GM21825 (cell line): Measurements from ENCODE around the gene BET1.

Experiments
- ATAC-seq: cut with Tn5 transposase; IDR thresholded peaks from one replicate; pipeline ENCODE4 v1.9.1; 2021; ENCODE audit warnings: mild to moderate bottlenecking, moderate library complexity; ENCODE audit not compliant: unreplicated experiment

The BET1 gene

DNA sequence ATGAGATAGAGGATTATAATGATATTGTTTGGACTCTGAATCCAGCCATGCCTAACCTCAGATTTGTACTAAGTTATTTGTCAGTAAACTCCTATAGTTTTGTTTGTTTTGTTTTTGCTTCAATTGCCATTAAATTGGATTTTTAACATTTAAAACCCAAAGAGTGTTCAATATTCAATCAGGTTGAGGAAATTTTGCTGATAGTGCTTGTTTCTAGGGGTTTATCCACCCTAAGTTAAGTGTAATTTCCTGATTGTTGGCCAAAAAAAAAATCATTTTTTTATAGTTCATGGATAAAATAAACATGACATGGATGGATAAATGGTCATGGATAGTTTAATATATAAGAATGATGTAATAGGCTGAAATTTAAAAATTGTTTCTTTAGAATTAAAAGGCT lies 11.4 kb upstream of the BET1 start:
- ATAC-seq = no peak

GRCh38 chr7:94012746-94013145 lies 8.6 kb upstream of the BET1 start:
- ATAC-seq = no peak

DNA sequence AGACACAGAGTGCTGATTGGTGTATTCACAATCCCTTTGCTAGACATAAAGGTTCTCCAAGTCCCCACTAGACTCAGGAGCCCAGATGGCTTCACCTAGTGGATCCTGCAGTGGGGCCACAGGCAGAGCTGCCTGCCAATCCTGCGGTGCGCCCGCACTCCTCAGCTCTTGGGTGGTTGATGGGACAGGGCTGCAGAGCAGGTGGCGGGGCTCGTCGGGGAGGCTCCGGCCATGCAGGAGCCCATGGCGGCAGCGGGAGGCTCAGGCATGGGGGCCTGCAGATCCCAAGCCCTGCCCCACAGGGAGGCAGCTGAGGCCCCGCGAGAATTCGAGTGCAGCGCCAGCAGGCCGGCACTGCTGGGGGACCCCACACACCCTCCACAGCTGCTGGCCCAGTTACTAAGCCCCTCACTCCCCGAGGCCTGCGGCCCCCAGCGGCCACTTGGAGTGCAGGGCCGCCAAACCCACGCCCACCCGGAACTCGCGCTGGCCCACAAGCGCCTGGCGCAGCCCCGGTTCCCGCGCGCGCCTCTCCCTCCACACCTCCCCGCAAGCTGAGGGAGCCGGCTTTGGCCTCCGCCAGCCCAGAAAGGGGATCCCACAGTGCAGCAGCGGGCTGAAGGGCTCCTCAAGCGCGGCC lies 7.7 kb upstream of the BET1 start:
- no peak for ATAC-seq

DNA sequence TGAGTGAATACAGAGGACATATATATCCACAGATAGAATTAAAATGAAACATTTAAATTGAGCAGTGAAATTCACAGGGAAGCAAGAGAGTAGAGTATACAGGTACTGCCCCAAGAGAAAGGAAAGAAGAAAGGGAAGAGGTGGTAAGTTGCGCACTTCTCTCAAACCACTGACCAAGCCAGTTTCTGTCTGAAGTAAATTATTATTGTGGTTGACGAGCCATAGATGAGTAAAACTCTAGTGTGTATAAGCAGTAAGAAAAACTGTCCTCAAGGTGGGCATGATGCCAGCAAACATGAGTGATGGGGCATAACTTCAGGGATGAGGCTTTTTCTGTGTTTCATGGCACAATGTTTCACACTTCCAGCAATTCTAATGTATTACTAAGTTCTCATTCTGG lies 4.4 kb upstream of the BET1 start:
- no peak for ATAC-seq

DNA sequence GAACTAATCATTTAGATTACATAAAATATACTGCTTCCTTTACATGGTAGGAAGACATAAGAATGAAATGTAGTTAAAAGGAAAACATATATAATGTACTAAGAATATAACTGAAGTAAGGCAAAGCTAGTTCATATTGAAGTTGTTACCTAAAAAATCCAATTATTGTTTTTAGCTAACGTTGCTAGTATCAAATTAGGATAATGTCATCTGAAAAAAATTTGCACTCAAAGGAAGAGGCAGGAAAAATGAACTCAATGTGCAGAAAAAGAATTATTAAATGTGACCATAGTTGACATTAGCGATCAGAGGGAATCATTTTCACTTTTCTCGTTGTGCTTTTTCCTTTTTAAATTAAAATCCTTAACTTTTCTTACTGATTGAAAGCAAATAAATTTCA lies 1.6 kb upstream of the BET1 start:
- ATAC-seq = no peak

GRCh38 chr7:94003446-94004023 lies 620 bp downstream of the BET1 start:
- ATAC-seq = peak; percentile 17

DNA sequence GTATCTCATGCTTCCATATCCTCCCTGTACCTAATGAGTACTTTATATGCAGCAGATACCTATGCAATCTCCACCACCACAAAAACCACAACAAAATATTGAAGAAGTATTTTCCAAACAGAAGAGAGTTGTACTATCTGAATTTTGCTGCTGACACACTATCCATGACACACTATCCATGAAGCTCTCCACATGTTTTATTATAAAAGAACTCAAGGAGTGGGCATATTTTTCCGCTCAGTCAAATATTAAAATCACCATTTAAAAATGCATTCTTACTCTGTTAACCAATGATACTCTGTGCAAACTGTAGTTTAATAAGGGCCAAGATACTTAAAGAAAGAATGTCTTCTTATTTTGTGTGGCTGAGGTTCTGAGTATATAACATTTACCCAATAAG lies 2.8 kb downstream of the BET1 start:
- no peak for ATAC-seq

GRCh38 chr7:93997868-93998267 lies 6.3 kb downstream of the BET1 start:
- no peak for ATAC-seq

GRCh38 chr7:93992421-93993110 lies 11.6 kb downstream of the BET1 start:
- ATAC-seq = no peak

DNA sequence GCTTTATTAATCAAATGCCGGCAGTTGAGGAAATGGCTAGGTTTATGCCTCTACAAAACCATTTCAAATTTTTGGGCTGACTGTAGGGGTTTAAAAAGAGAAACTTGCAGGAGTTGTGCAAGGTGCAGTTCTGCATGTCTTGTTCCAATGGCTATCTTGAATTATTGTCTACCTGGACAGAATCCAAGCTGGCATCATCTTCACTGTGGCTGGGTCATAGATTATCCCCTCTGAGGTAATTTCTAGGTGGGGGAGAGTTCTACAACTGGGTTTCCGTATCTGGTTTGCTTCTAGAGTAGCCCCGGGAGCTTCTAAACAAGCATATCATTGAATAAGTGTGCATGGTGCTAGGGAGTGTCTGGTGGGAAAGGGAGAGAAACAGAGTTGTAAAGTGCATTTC lies 16.9 kb downstream of the BET1 start:
- ATAC-seq = no peak

GRCh38 chr7:93985101-93985500 lies 19.1 kb downstream of the BET1 start:
- ATAC-seq = no peak

DNA sequence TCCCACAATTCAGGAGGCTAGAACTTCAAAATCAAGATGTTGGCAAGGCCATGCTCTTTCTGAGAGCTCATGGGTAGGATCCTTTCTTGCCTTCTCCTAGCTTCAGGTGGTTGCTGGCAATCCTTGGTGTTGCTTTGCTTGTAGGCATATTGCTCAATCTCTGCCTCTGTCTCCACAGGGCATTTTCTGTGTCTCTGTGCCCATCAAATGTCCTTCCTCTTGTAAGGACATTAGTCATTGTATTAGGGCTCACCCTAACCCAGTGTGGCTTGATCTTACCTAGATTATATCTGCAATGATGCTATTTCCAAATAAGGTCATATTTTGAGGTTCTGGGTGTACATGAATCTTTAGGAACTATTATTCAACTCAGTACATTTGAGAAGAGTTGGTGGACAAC lies 20.1 kb downstream of the BET1 start:
- ATAC-seq = no peak

DNA sequence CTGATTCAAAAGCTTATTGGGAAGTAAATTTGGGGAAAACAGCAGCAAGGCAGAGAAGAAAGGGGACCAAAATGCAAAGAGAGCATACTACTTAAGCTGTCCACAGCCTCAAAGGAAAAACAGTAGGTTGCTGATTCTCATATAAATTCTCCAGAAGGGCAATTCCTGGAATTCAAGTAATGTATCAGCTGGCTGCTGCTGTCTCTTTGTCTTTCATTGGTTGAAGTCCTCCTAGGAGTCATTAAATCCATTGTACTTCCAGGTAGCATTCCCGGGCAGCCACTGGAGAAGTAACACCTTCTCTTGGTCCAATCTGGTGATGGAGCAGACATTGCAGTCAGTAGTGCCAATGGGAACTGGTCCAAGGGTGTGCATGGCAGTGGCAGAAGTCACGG lies 22.7 kb downstream of the BET1 start:
- ATAC-seq = no peak

GRCh38 chr7:93980744-93981479 lies 23.2 kb downstream of the BET1 start:
- ATAC-seq = no peak

- no peak for ATAC-seq
Observed at GRCh38 chr7:93977211-93977950, 26.8 kb downstream of the BET1 start.

- ATAC-seq = no peak
Observed at GRCh38 chr7:93973134-93973533, 31.0 kb downstream of the BET1 start.

DNA sequence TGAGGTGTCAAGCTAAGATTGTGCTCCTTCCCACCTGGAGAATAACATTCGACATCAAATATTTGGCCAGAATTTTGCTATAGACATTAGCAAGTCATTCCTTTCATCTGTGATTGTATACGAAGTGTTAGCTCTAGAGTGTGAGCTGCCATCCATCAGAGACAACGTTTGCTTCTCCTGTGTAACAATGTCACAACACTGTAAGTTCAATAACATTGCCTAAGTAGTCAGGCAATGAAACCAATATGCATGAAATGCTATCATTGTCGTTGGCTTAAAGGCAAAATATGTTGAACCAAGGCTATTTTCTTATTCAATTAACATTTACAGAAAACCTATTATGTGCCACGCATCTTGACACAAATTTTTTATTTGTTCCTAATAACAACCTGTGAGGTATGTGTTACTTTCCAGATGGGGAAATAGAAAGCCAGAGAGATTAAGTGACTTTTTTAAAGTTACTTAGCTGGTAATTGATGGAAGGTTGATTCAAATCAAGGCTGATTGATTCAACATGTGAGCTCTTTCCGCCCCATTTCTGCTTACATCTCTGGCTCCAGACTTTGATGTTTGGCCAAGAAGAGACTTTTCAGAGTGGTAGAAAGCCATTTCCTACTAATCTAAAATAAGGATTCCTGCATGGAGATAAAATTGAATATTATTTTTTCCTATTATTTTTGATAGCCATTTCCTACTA lies 32.0 kb downstream of the BET1 start:
- ATAC-seq = no peak

- ATAC-seq = no peak
Observed at GRCh38 chr7:93968911-93969620, 35.1 kb downstream of the BET1 start.

- ATAC-seq = no peak
Observed at GRCh38 chr7:93964813-93965212, 39.3 kb downstream of the BET1 start.

GRCh38 chr7:93964262-93964661 lies 39.9 kb downstream of the BET1 start:
- ATAC-seq = no peak
